SK-N-SH (cell line): ENCODE measurements around the gene SNCAIP. TPM values are rescaled to one million over a fixed set of nuclear protein-coding genes. Genes with fewer than 3 reads are reported as not detected.
A peak's percentile ranks its signal among the peaks of the same experiment; 100 is the strongest.

Source experiments
- EP300 ChIP-seq, 2 experiments: IDR thresholded peaks; 2 replicates each; pipeline versions ENCODE4 v1.4.0 to v1.6.1; 2012; ENCODE audit warnings: borderline replicate concordance in 1 of 2, low read depth in 1 of 2, low read length in 1 of 2
- FOXJ3 ChIP-seq: sonication (generic); formaldehyde crosslinking; IDR thresholded peaks from 2 replicates; pipeline ENCODE4 v1.5.1; 2020; ENCODE audit warnings: mild to moderate bottlenecking, missing genetic modification reagents
- MAX ChIP-seq: IDR thresholded peaks from 2 replicates; pipeline ENCODE4 v1.4.0; 2012; ENCODE audit warnings: low read depth
- MEF2A ChIP-seq: IDR thresholded peaks from 2 replicates; pipeline ENCODE4 v1.4.0; 2012; ENCODE audit warnings: low read depth, borderline replicate concordance
- MXI1 ChIP-seq: IDR thresholded peaks from 2 replicates; pipeline ENCODE4 v1.6.1; 2012; ENCODE audit warnings: mild to moderate bottlenecking, low read depth, low read length, improper control_type of control experiment
- RCOR1 ChIP-seq: fragments of 150-350 bp; IDR thresholded peaks from 2 replicates; pipeline ENCODE4 v1.6.1; 2017; ENCODE audit warnings: antibody characterized with exemption, low read length
- REST ChIP-seq: IDR thresholded peaks from 2 replicates; pipeline ENCODE4 v1.6.1; 2012; ENCODE audit warnings: mild to moderate bottlenecking, low read depth, low read length, moderate library complexity
- SIN3A ChIP-seq: IDR thresholded peaks from 2 replicates; pipeline ENCODE4 v1.6.1; 2012; ENCODE audit warnings: low read depth, mild to moderate bottlenecking, low read length, moderate library complexity, borderline replicate concordance
- YY1 ChIP-seq: IDR thresholded peaks from 2 replicates; pipeline ENCODE4 v1.4.0; 2012; ENCODE audit warnings: low read depth, mild to moderate bottlenecking
- polyA plus RNA-seq, 3 experiments: library from polyadenylated mRNA; depleted of rRNA; stranded (reverse); fragments of >200 nt; gene quantifications; 2 replicates each; pipeline ENCODE4 v1.2.3, GENCODE V29; 2012
- TF ChIP-seq, protein P1 (sequence below): fragments of 150-350 bp; IDR thresholded peaks from 2 replicates; pipeline ENCODE4 v1.6.1; 2017; ENCODE audit warnings: antibody characterized with exemption, low read length, low read depth, borderline replicate concordance
- TF ChIP-seq, protein P2 (sequence below): fragments of 150-350 bp; IDR thresholded peaks from 2 replicates; pipeline ENCODE4 v1.6.1; 2016; ENCODE audit warnings: mild to moderate bottlenecking, low read depth, low read length
- TF ChIP-seq, protein P3 (sequence below): IDR thresholded peaks from 2 replicates; pipeline ENCODE4 v1.4.0; 2012; ENCODE audit warnings: low read depth, borderline replicate concordance
- TF ChIP-seq, protein P4 (sequence below): IDR thresholded peaks from 2 replicates; pipeline ENCODE4 v1.4.0; 2012; ENCODE audit warnings: low read depth, borderline replicate concordance

SNCAIP gene
- polyA plus RNA-seq, 1 of the 3 experiments (the other 2 are of a cell fraction), result not detected

- peak in 1 of 2 experiments; percentile 95; a peak in 2 of 4 replicates for TF ChIP-seq EP300 (IDR thresholded peaks at IDR 0.05; ENCODE audit: borderline replicate concordance in 1 of 2, low read depth in 1 of 2, low read length in 1 of 2)
- no peak for TF ChIP-seq REST
- no peak for TF ChIP-seq YY1
- TF ChIP-seq, protein P1, sequence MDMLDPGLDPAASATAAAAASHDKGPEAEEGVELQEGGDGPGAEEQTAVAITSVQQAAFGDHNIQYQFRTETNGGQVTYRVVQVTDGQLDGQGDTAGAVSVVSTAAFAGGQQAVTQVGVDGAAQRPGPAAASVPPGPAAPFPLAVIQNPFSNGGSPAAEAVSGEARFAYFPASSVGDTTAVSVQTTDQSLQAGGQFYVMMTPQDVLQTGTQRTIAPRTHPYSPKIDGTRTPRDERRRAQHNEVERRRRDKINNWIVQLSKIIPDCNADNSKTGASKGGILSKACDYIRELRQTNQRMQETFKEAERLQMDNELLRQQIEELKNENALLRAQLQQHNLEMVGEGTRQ, result no peak
- TF ChIP-seq MAX, result no peak
- TF ChIP-seq, protein P2, sequence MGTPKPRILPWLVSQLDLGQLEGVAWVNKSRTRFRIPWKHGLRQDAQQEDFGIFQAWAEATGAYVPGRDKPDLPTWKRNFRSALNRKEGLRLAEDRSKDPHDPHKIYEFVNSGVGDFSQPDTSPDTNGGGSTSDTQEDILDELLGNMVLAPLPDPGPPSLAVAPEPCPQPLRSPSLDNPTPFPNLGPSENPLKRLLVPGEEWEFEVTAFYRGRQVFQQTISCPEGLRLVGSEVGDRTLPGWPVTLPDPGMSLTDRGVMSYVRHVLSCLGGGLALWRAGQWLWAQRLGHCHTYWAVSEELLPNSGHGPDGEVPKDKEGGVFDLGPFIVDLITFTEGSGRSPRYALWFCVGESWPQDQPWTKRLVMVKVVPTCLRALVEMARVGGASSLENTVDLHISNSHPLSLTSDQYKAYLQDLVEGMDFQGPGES, result no peak
- TF ChIP-seq, protein P3, sequence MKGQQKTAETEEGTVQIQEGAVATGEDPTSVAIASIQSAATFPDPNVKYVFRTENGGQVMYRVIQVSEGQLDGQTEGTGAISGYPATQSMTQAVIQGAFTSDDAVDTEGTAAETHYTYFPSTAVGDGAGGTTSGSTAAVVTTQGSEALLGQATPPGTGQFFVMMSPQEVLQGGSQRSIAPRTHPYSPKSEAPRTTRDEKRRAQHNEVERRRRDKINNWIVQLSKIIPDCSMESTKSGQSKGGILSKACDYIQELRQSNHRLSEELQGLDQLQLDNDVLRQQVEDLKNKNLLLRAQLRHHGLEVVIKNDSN, result no peak
- TF ChIP-seq MXI1, result peak; percentile 74; the same call in 1 of the 2 replicates
- no peak for TF ChIP-seq MEF2A
- TF ChIP-seq FOXJ3 (CRISPR knock-in tag), result peak; percentile 89
- peak; percentile 96 for TF ChIP-seq RCOR1
- TF ChIP-seq, protein P4, sequence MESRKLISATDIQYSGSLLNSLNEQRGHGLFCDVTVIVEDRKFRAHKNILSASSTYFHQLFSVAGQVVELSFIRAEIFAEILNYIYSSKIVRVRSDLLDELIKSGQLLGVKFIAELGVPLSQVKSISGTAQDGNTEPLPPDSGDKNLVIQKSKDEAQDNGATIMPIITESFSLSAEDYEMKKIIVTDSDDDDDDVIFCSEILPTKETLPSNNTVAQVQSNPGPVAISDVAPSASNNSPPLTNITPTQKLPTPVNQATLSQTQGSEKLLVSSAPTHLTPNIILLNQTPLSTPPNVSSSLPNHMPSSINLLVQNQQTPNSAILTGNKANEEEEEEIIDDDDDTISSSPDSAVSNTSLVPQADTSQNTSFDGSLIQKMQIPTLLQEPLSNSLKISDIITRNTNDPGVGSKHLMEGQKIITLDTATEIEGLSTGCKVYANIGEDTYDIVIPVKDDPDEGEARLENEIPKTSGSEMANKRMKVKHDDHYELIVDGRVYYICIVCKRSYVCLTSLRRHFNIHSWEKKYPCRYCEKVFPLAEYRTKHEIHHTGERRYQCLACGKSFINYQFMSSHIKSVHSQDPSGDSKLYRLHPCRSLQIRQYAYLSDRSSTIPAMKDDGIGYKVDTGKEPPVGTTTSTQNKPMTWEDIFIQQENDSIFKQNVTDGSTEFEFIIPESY, result no peak
- TF ChIP-seq SIN3A, result no peak
These were observed 181.3 kb downstream of the SNCAIP start (continued) for GRCh38 chr5:122493091-122494021.
